GM20000 (cell line): ENCODE results near the gene CARMIL1.

ENCODE experiments used
- DNase-seq: peaks from one replicate; pipeline ENCODE4 v3.0.0; 2012; ENCODE audit warnings: low spot score
- CTCF ChIP-seq: IDR thresholded peaks from 2 replicates; pipeline ENCODE4 v1.5.1; 2012; ENCODE audit warnings: mild to moderate bottlenecking, control low read depth; ENCODE audit errors: extremely low read depth, missing control alignments

The CARMIL1 gene

GRCh38 chr6:25254671-25255070 lies 24.5 kb upstream of the CARMIL1 start:
- DNase-seq, result no peak
- no peak for TF ChIP-seq CTCF

- TF ChIP-seq CTCF, result no peak
These were observed 21.4 kb upstream of the CARMIL1 start for GRCh38 chr6:25257686-25258348.

GRCh38 chr6:25259756-25260155 lies 19.4 kb upstream of the CARMIL1 start:
- no peak for TF ChIP-seq CTCF
- no peak for DNase-seq

More at GRCh38 chr6:25257686-25258348, 21.4 kb upstream of the CARMIL1 start:
- DNase-seq, result no peak

- DNase-seq, result no peak
- TF ChIP-seq CTCF, result no peak
These were observed 15.5 kb upstream of the CARMIL1 start for GRCh38 chr6:25263657-25264056.

GRCh38 chr6:25266456-25267100 lies 12.6 kb upstream of the CARMIL1 start:
- no peak for TF ChIP-seq CTCF
- no peak for DNase-seq

- TF ChIP-seq CTCF, result no peak
- DNase-seq, result no peak
These were observed 11.5 kb upstream of the CARMIL1 start for GRCh38 chr6:25267662-25268061.

GRCh38 chr6:25270559-25270958 lies 8.6 kb upstream of the CARMIL1 start:
- DNase-seq, result no peak
- no peak for TF ChIP-seq CTCF
